Endodermal cell (in vitro differentiated cells): ENCODE results near the gene IRF3. TPM values are rescaled to one million over a fixed set of nuclear protein-coding genes. Genes with fewer than 3 reads are reported as not detected.
A peak's percentile ranks its signal among the peaks of the same experiment; 100 is the strongest.

Source experiments
- DNase-seq: peaks from one replicate; pipeline ENCODE4 v3.0.0-alpha.2; 2017
- H3K27ac ChIP-seq: 2 replicates; pipeline ENCODE4 v1.5.1; 2013; ENCODE audit warnings: mild to moderate bottlenecking, low read depth, low read length, moderate library complexity
- H3K27me3 ChIP-seq: 2 replicates; pipeline ENCODE4 v1.6.1; 2013; ENCODE audit warnings: mild to moderate bottlenecking, low read length, moderate library complexity; ENCODE audit not compliant: insufficient read depth, control insufficient read depth, poor library complexity, severe bottlenecking
- H3K36me3 ChIP-seq: 2 replicates; pipeline ENCODE4 v1.7.0; 2013; ENCODE audit warnings: mild to moderate bottlenecking, low read length, moderate library complexity; ENCODE audit not compliant: control insufficient read depth, insufficient read depth
- H3K4me1 ChIP-seq: one replicate; pipeline ENCODE4 v1.7.0; 2013; ENCODE audit warnings: low read length; ENCODE audit not compliant: control insufficient read depth, insufficient read depth
- H3K4me3 ChIP-seq: 2 replicates; pipeline ENCODE4 v1.5.1; 2013; ENCODE audit warnings: mild to moderate bottlenecking, low read length, moderate library complexity
- H3K9ac ChIP-seq: 2 replicates; pipeline ENCODE4 v1.6.1; 2013; ENCODE audit warnings: mild to moderate bottlenecking, low read length, moderate library complexity; ENCODE audit not compliant: poor library complexity, severe bottlenecking; ENCODE audit errors: extremely low read depth
- H3K9me3 ChIP-seq: 2 replicates; pipeline ENCODE4 v1.6.1; 2013; ENCODE audit warnings: mild to moderate bottlenecking, low read length, moderate library complexity; ENCODE audit not compliant: control insufficient read depth
- H3K27ac Mint-ChIP-seq: 2 replicates; pipeline ENCODE4 v1.8.0; 2020; ENCODE audit warnings: mixed read lengths
- H3K27me3 Mint-ChIP-seq: 2 replicates; pipeline ENCODE4 v1.8.0; 2021; ENCODE audit warnings: mild to moderate bottlenecking, mixed read lengths; ENCODE audit not compliant: insufficient read depth
- H3K36me3 Mint-ChIP-seq: 2 replicates; pipeline ENCODE4 v1.8.0; 2020; ENCODE audit warnings: low read depth, mixed read lengths
- H3K4me1 Mint-ChIP-seq: 2 replicates; pipeline ENCODE4 v1.8.0; 2020; ENCODE audit warnings: mixed read lengths
- H3K4me3 Mint-ChIP-seq: 2 replicates; pipeline ENCODE4 v1.8.0; 2020; ENCODE audit warnings: mild to moderate bottlenecking, moderate library complexity, mixed read lengths
- H3K9me3 Mint-ChIP-seq: 2 replicates; pipeline ENCODE4 v1.8.0; 2020; ENCODE audit warnings: mild to moderate bottlenecking, mixed read lengths
- CTCF ChIP-seq: fragments of 200-600 bp; sonication (generic); conservative IDR thresholded peaks from 2 replicates; pipeline ENCODE4 v1.5.0; 2021; ENCODE audit warnings: antibody characterized with exemption, mild to moderate bottlenecking
- WGBS, 2 experiments: methylation state at CpG; one replicate each; pipeline versions ENCODE4 v1.1.5 to v1.1.7; 2013; ENCODE audit warnings: missing lambda C conversion rate in 2 of 2, mixed read lengths in 1 of 2; ENCODE audit not compliant: insufficient coverage in 1 of 2, insufficient read length in 1 of 2; 5-methylcytosine and 5-hydroxymethylcytosine counted together
- microRNA-seq: library from miRNA; unstranded; fragments of <30 nt; microRNA quantifications from one replicate; pipeline ENCODE4 v1.2.0, GENCODE V29; 2020; ENCODE audit warnings: borderline microRNAs expressed
- total RNA-seq, 2 donors: library from RNA; stranded (reverse); fragmentation: NEBNext Ultra II Directional in 1 of 2; extraction: Animal tissue kit (Norgen Biotek cat#: 25700) in 1 of 2; gene quantifications; 2 replicates in 1 of 2; 3 replicates in 1 of 2; pipeline ENCODE4 v1.2.1, GENCODE V29; 2021

Gene IRF3
- total RNA-seq, 2 donors from 2014 or later: 127 to 128 TPM

GRCh38 chr19:49614096-49614833 lies 51.4 kb downstream of the IRF3 start:
- WGBS, 2 experiments: 96 to 97% methylated on average over 11 to 19 of the region's 19 CpGs
- Histone ChIP-seq H3K4me1 (no peaks in the 10 kb centered on the region), H3K9ac (no peak overlapping the region), H3K4me3 (no peak overlapping the region), H3K27ac (no peak overlapping the region), H3K27me3 (no peaks in the 10 kb centered on the region), H3K9me3 (no peaks in the 10 kb centered on the region), H3K36me3 (peaks cover 69% of the 10 kb centered on the region)
- H3K27ac Mint-ChIP-seq: no peak overlapping the region
- H3K4me1 Mint-ChIP-seq: no peaks in the 10 kb centered on the region
- peaks cover 77% of the 10 kb centered on the region for H3K36me3 Mint-ChIP-seq
- DNase-seq: no peak
- no peak overlapping the region for H3K4me3 Mint-ChIP-seq
- no peak for TF ChIP-seq CTCF
- no peaks in the 10 kb centered on the region for H3K9me3 Mint-ChIP-seq
- no peaks in the 10 kb centered on the region for H3K27me3 Mint-ChIP-seq

GRCh38 chr19:49613374-49613773 lies 52.3 kb downstream of the IRF3 start:
- TF ChIP-seq CTCF: no peak
- no peak overlapping the region for H3K4me3 Mint-ChIP-seq
- H3K27ac Mint-ChIP-seq: peak overlapping the region; percentile 41
- 97 to 100% methylated on average over 2 to 4 of the region's 4 CpGs for WGBS, 2 experiments
- no peaks in the 10 kb centered on the region for H3K9me3 Mint-ChIP-seq
- Histone ChIP-seq H3K9me3 (no peaks in the 10 kb centered on the region), H3K9ac (no peak overlapping the region), H3K27ac (no peak overlapping the region), H3K4me3 (no peak overlapping the region), H3K27me3 (no peaks in the 10 kb centered on the region), H3K36me3 (peaks cover 71% of the 10 kb centered on the region), H3K4me1 (no peaks in the 10 kb centered on the region)
- no peak for DNase-seq
- peaks cover 80% of the 10 kb centered on the region for H3K36me3 Mint-ChIP-seq
- no peaks in the 10 kb centered on the region for H3K27me3 Mint-ChIP-seq
- no peaks in the 10 kb centered on the region for H3K4me1 Mint-ChIP-seq

Small RNA genes within 50 kb of the gene (microRNA-seq; reads per million reads assigned to microRNA genes)
- not detected for gene MIR5088

Other genes with a start within 250 kb of the IRF3 start
- not detected for gene PTH2, start 242.4 kb downstream of the IRF3 start, total RNA-seq
- under 1 TPM in 1 of 2 donors, not detected in 1; 0.18 TPM for gene GFY, start 240.5 kb downstream of the IRF3 start, total RNA-seq
- under 1 TPM; 0.22 to 0.33 TPM for gene SLC17A7, start 224.3 kb downstream of the IRF3 start, total RNA-seq
- 100 to 1,000 TPM; 128 to 133 TPM for gene PIH1D1, start 214.0 kb downstream of the IRF3 start, total RNA-seq
- gene ALDH16A1, start 212.6 kb downstream of the IRF3 start, total RNA-seq: 10 to 100 TPM; 52.8 to 57.1 TPM
- gene FLT3LG, start 191.6 kb downstream of the IRF3 start, total RNA-seq: 1 to 10 TPM in 1 of 2 donors, under 1 TPM in 1; 0.75 to 2.3 TPM
- 1,000 to 10,000 TPM; 2,434 to 3,023 TPM for gene RPL13A, start 178.2 kb downstream of the IRF3 start, total RNA-seq
- 1,000 to 10,000 TPM; 1,814 to 2,035 TPM for gene RPS11, start 169.4 kb downstream of the IRF3 start, total RNA-seq
- gene FCGRT, start 153.2 kb downstream of the IRF3 start, total RNA-seq: 10 to 100 TPM; 47.6 to 56.9 TPM
- gene RCN3, start 137.9 kb downstream of the IRF3 start, total RNA-seq: 1 to 10 TPM; 4.9 to 9.0 TPM
- 10 to 100 TPM; 58.0 to 62.3 TPM for gene NOSIP, start 85.3 kb downstream of the IRF3 start, total RNA-seq
- gene PRRG2, start 84.5 kb downstream of the IRF3 start, total RNA-seq: 1 to 10 TPM; 3.7 to 6.9 TPM
- 10 to 100 TPM; 67.6 to 69.6 TPM for gene PRR12, start 74.7 kb downstream of the IRF3 start, total RNA-seq
- gene RRAS, start 25.7 kb downstream of the IRF3 start, total RNA-seq: 1 to 10 TPM; 5.8 to 7.3 TPM
- 10 to 100 TPM; 84.8 to 94.5 TPM for gene SCAF1, start 23.6 kb downstream of the IRF3 start, total RNA-seq
- 100 to 1,000 TPM in 1 of 2 donors, 10 to 100 TPM in 1; 91.8 to 101 TPM for gene BCL2L12, start 76 bp upstream of the IRF3 start, total RNA-seq
- gene PRMT1, start 11.4 kb upstream of the IRF3 start, total RNA-seq: 100 to 1,000 TPM; 343 to 362 TPM
- gene ADM5, start 23.7 kb upstream of the IRF3 start, total RNA-seq: 1 to 10 TPM; 4.6 to 7.7 TPM
- 10 to 100 TPM; 41.4 to 59.7 TPM for gene CPT1C, start 25.3 kb upstream of the IRF3 start, total RNA-seq
- gene TSKS, start 97.4 kb upstream of the IRF3 start, total RNA-seq: under 1 TPM in 1 of 2 donors, not detected in 1; 0.31 TPM
- gene AP2A1, start 101.1 kb upstream of the IRF3 start, total RNA-seq: 100 to 1,000 TPM; 100 to 110 TPM
- 10 to 100 TPM; 26.1 to 41.2 TPM for gene FUZ, start 147.4 kb upstream of the IRF3 start, total RNA-seq
- gene MED25, start 152.4 kb upstream of the IRF3 start, total RNA-seq: 10 to 100 TPM; 89.1 to 90.0 TPM
- 100 to 1,000 TPM; 279 to 287 TPM for gene PTOV1, start 185.3 kb upstream of the IRF3 start, total RNA-seq
- gene PNKP, start 201.7 kb upstream of the IRF3 start, total RNA-seq: 100 to 1,000 TPM; 161 to 163 TPM
- gene AKT1S1, start 211.5 kb upstream of the IRF3 start, total RNA-seq: 10 to 100 TPM; 41.3 to 47.0 TPM
- gene TBC1D17, start 211.8 kb upstream of the IRF3 start, total RNA-seq: 10 to 100 TPM; 40.7 to 47.3 TPM
- gene IL4I1, start 231.0 kb upstream of the IRF3 start, total RNA-seq: under 1 TPM in 1 of 2 donors, not detected in 1; 0.97 TPM